ENCODE measurements around the gene SF3B3. TPM values are rescaled to one million over a fixed set of nuclear protein-coding genes. Genes with fewer than 3 reads are reported as not detected.

The SF3B3 gene
- total RNA-seq, 1 experiment from 2014 or later = 130 TPM

DNA sequence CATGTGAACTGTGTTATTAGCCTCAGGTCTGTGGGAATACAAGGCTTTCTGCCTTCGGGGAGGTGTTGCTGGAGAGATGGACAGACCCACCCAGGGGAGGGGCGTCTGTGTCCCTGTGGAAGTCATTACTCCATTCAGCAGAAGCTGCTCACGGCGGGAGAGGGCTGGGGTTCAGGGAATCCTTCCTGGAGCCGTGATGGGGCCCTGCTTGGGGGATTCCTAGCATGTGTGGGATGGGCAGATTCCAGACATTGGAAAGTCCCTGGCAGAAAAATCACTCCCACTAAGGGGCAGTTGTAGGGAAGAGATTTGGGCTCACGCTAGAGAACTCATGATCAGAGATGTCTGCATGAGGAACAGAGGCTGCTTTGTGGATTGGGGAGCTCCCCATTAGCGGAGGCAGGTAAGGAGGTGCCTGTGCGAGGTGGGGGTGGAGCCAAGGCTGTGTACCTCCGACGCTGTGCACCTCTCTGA lies 66.4 kb downstream of the SF3B3 start:
- DNase-seq (ENCODE audit: low read depth) = peak; percentile 63

DNA sequence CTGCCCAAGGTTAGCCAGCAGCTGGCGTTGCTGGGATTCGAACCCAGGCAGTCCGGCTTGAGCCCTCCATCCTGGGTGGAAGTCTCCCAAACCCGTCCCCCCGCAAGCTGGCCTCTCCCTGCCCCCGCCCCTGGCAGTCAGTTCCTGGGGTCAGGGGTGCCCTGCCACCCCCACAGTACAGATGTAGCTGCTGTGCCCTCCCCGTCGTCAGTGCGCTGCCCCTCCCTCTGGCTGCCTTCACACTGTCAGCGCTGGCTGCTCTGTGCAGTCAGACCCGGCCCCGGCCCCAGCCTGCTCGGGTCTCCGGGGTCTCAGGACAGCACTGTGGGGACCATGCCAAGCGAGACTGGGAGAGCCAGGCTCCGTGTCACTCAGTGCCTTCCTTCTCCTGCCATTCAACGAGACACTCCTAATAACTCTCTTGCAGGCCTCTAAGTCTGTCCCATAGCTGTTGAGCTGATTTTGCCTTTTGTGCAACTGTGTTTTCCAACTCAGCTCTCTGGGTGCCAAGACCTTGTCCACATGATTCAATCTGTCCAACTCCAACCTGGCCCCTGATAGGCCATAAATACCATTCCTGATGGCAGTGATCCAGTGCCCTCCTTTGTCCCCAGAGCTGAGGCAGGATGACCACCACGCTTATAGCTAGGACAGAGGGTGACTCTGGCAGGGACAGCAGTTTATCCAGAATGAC lies 67.3 kb downstream of the SF3B3 start:
- DNase-seq (ENCODE audit: low read depth) = no peak

DNA sequence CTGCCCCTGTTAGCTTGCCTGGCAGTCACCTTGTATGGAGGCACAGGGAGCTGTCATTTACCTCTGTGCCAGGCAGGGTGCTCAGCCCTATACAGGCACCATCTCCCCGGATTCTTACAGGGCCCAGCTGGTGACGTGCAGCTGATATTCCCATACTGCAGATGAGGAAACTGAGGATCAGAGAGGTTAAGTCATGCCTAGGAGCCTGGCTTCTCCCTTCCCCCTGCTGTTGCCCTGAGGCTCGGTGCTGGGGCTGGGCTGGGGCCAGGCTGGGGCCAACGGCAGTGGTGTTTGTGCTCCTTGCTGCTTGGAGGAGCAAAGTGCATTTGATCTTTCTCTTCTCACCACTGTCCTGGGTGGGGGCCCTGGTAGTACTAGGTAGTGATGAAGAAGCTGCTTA lies 68.0 kb downstream of the SF3B3 start:
- no peak for DNase-seq (ENCODE audit: low read depth)

DNA sequence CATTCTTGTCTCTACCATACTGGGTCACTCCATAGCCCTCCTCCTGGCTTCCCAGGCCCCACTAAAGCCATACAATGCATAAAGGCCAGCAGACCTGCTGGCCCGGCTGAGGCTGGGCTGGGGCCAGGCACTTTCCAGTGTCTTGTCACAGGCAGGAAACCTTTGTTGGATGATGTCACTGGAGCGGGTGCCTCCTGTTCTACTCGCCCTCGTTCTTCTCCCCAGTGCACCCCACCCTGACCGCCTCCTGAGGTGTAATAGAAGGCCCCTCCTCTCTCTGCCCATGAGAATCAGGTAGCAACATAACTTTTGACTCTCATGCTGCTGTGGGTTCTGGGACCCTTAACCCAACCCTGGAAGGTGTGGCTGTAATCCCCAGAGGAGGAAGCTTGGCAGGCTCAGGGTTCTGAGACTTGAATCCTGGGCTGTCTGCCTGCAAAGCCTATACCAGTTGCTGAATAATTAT lies 68.5 kb downstream of the SF3B3 start:
- peak; percentile 17 for DNase-seq (ENCODE audit: low read depth)

DNA sequence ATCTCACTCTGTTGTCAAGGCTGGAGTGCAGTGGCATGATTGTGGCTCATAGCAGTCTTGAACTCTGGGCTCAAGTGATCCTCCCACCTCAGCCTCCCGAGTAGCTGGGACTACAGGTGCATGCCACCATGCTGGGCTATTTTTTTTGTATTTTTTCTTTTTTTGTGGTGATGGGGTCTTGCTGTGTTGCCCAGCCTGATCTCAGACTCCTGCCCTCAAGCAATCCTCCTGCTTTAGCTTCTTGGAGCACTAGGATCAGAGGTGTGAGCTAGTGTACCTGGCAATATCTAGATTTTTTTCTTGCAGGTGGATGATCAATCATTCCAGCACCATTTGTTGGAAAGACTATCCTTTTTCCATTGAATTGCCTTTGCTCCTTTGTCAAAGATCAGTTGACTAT lies 69.9 kb downstream of the SF3B3 start:
- no peak for DNase-seq (ENCODE audit: low read depth)

DNA sequence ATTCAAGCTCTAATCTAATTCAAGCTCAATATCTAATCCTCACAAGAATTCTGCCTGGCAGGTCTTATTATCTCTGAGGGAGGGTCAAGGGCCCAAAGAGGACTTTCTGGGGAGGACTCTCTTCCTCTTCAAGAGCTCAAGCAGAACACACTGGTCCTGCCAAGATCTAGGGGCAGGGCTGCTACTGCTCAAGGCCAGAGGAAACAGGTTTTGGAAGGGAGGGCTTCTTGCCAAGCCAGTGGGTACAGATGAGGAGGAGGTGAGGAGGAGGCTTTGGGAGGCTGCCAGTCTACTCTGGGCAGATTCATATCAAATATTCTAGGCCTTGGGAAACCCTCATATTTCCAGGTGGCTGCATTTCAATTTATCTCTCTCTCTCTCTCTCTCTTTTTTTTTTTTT lies 71.0 kb downstream of the SF3B3 start:
- no peak for DNase-seq (ENCODE audit: low read depth)

DNA sequence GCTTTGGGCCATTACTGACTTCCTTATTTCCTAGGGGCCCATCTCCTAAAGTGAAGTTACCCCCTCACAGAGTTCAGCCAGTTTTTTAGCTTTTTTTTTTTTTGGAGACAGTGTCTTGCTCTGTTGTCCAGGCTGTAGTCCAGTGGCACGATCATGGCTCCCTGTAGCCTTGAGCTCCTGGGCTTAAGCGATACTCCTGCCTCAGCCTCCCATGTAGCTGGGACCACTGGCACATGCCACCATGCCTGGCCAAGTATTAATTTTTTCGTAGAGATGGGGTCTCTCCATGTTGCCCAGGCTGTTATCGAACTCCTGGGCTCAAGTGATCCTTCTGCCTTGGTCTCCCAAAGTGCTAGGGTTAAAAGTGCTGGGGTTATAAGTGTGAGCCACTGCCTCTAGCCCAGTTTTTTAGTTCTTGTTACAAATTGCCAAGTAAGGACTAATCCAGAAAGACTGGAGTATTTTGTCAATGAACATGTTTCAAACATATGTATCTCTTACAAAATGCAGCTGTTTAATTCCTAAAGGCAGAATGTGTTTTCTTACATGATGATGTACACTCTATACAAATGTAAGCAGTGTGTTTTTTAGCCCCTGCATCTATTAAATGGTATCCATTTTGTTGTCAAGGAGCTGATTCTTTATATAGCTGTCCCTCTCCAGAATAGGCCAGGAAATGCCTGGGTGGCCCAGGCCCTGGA lies 73.7 kb downstream of the SF3B3 start:
- DNase-seq (ENCODE audit: low read depth) = no peak

DNA sequence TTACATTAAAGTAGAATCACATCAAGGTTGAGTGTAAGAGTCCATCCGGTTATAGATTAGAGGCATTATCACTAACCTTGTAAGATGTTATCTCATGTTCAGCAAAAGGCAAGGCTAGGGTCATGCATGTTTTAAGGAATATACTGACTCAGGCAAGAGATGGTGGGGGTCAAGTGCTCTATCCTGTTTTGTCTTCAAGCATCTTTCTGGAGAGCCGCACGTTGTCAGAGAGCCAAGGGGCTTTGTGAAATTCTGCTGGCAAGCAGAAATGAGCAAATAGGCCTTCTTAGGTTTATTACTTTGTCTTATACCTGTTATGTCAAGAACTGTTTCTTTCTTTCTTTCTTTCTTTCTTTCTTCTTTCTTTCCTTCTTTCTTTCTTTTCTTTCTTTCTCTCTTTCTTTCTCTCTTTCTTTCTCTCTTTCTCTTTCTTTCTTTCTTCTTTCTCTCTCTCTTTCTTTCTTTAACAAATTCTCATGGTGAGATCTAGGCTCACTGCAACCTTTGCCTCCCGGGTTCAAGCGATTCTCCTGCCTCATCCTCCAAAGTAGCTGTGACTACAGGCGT lies 75.4 kb downstream of the SF3B3 start:
- no peak for DNase-seq (ENCODE audit: low read depth)

DNA sequence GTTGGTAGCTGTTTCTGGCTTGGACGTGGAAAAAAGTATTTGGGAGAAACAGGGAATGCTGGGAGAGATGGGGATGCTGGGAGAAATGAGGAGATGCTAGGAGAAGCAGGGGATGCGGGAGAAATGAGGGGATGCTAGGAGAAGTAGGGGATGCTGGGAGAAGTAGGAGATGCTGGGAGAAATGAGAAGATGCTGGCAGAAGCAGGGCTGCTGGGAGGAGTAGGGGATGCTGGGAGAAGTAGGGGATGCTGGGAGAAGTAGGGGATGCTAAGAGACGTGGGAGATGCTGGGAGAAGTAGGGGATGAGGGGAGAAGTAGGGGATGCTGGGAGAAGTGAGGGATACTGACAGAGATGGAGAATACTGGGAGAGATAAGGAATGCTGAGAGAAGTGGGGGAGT lies 77.1 kb downstream of the SF3B3 start:
- DNase-seq (ENCODE audit: low read depth) = no peak

DNA sequence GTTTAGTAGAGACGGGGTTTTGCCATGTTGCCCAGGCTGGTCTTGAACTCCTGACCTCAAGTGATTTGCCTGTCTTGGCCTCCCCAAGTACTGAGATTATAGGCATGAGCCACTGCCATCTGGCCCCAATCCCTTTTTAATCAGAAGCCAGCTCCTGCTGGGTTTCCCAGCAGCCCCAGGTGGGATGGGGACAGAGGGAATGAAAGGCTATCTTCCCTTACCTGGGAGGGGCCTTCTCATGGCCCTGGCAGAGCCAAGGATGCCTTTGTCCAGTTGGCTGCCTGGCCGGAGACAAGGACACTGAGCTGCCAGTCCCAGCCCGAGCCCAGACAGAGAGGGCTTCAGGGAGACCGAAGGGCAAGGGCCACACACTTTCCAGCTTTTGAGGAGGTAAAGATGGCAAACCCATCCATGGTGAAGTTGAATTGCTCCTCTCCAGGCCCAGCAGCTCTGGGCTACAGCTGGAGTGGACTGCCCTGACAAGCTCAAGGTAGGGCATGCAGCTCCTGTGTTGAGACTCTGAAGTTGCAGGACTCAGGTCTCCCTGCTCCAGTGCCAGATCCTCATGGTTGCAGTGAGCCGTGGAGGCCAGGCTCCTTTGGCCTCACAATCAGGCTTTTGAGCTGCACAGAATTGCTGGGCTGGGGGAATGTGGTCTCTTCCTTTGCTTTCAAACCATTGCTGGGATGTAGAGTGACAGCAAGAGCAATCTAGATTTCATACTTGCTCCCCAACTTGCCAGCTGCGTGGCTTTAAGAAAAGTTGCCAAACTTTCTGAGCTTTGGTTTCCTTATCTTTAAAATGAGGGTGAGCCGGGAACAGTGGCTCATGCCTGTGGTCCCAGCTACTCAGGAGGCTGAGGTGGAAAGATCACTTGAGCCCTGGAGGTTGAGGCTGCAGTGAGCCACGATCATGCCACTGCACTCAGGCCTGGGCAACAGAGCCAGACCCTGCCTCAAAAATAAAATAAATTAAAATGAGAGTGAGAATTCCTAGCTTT lies 78.3 kb downstream of the SF3B3 start:
- DNase-seq (ENCODE audit: low read depth) = no peak

DNA sequence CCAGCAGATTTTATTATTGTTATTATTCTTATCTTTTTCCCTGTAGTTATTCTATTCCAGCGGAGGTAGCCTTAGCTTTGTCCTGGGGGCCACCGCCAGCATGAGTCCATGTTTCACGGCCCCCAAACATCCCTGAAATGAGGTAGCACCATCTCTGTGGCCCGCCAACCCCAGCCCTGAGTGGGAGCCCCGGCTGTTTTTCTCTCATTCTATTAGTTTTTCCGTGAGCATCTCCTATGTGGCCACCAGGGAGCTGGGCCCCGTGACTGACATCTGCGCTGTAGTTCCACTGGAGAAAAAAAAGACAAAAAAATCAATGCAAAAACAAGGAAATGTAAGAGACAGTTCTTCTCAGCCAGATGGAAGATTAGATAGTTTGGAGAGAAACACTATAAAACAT lies 79.2 kb downstream of the SF3B3 start:
- no peak for DNase-seq (ENCODE audit: low read depth)

DNA sequence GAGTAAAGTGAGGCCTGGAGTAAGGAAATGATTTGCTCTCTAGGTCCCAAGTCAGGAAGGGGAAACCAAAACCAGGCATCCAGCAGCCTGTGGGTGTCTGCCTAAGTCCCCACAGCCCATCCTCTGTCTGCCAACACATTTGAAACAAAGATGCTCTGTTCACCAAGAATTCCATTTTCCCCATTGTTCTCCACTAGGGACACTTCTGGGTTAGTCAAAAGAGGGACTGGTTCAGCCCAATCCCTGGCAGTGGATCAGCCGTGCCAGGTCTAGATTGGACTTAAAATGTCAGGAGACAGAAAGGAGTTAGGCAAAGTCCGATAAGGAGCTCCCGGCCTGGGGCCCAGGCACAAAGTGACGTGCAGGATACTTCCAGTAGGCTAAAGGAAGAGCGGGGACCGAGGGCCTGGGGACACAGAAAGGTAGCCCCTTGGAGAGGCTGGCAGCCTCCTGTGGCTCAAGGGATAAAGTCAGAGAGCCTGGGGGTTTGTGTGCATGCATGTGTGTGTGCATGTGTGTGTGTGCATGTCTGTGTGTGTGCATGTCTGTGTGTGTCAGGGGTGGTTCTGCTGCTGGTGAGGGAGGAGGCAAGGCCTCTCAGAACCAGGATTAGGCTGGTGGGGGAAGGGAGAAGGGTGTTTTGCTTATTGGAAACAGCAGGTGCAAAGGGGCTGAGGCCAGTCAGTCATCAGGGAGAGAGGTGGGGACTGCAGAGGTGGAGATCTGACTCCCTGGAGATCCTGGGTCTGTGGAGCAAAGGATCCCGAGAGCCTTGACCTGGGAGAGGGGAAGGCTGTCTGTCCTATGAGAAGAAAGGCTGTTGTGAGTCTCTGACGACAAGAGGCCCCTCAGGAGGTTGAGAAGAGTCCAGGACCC lies 81.0 kb downstream of the SF3B3 start:
- DNase-seq (ENCODE audit: low read depth) = no peak

DNA sequence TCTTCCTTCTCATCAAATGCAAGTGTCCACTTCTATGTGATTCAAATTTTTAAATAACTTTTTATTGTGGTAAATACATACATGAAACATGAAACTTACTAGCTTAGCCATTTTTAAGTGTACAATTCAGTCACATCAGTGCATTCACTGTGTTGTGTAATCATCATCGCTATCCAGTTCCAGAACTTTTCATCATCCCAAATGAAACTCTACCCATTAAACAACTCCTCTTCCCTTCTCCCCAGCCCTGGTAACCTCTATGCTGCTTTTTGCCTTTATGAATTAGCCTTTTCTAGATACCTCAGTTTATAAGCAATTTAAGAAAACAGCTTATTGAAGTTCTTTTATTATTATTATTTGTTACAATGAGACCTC lies 81.7 kb downstream of the SF3B3 start:
- DNase-seq (ENCODE audit: low read depth) = no peak

DNA sequence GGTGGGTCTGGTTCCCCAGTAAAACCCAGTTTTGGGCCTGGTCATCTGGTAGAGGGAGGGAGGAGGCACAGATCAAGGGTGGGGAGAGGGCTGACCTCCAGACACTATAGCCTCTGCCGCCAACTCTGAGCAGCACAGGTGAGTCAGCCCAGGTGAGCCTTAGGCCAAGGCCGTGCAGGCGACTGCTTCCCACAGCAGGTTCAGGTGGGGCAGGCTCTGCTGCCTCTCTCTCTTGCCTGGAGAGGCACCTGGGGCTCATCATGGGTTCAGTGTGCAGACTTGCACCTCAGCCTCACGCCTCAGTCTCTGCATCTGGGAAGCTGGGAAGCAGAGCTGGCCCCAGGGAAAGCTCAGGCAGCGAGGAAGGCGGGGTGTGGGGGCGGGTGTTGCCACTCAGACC lies 84.9 kb downstream of the SF3B3 start:
- no peak for DNase-seq (ENCODE audit: low read depth)

DNA sequence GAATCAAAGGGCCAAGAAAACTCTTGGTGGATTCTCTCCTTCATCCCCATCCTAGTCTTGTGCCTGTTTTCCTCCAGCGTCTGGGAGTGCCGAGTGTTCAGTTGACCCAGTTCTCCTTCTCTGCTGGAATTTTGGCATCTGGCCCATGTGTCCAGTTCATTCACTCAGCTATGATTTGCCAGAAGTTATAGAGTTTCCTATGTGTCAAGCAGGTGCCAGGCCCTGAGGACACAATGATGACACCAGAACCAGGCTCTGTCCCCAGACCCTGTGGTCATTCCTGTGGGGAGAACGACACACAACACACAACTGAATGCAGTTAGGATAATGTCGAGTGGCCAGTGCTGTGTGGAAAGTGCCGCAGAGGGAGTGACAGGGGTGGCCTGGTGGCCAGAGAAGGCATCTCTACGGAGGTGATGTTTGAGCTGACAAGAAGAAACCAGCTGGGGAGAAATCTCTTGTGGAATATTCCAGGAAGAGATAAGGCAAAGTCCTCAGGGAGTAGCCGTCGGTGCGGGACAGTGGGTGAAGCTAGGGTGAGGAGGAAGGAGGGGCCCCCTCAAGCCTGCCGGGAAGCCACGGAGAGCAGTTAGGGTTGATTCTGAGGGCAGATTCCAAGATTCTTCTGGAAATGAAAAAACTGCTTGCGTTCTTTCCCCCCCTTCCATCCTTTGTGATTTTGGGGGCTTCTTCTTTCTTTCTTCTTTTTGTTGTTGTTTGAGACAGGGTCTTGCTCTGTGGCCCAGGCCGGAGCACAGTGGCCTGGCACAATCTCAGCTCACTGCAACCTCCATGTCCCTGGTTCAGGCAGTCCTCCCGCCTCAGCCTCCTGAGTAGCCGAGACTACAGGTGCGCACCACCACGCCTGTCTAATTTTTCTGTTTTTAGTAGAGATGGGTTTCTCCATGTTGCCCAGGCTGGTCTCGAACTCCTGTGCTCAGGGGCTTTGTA lies 86.9 kb downstream of the SF3B3 start:
- DNase-seq (ENCODE audit: low read depth) = no peak

DNA sequence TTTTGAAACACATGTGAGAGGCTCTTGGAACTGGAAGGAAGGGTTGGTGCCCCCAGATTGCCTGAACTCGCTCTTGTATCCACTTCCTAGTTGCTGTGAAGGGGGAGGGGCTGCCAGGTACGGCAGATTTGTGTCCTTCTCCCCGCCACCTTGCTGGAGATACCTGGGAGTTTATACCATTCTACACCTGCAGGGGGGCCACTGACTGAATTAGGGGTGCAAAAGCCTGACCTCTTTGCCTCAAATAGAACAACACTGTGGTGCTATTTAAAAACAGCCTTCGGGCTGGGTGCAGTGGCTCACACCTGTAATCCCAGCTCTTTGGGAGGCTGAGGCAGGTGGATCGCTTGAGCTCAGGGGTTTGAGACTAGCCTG lies 87.6 kb downstream of the SF3B3 start:
- DNase-seq (ENCODE audit: low read depth) = no peak

DNA sequence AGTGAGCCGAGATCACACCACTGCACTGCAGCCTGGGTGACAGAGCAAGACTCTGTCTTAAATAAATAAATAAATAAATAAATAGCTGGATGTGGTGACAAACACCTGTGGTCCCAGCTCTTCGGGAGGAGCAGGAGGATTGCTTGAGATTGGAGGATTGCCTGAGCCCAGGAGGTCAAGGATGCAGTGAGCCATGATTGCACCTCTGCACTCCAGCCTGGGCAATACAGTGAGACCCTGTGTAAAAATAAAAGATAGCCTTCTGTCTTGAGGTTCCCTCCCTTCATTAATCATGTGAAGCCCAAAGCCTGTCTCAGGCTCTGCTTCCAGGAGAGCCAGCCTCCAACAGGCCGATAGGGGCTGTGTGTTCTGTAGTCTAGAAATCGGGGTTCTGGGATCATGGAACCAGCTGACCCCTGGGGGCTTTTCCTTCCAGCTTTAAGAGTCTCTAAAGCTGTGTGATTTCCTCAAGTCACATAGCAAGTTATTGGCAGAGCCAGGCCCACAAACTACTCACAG lies 88.2 kb downstream of the SF3B3 start:
- no peak for DNase-seq (ENCODE audit: low read depth)

DNA sequence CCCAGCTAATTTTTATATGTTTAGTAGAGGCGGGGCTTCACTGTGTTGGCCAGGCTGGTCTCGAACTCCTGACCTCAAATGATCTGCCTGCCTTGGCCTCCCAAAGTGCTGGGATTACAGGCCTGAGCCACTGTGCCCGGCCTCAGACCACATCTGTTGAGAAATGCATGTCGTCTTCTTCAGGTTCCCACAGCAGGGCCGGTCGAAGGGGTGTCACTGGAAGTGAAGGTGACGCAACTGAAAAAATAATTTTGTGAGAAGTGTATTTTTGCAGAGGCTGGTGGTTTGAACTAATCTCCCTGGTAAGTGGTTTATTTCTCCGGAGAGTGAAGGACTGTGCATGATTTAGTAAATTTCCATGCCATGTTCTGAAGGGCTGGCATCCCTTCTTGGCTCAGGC lies 89.3 kb downstream of the SF3B3 start:
- DNase-seq (ENCODE audit: low read depth) = no peak

DNA sequence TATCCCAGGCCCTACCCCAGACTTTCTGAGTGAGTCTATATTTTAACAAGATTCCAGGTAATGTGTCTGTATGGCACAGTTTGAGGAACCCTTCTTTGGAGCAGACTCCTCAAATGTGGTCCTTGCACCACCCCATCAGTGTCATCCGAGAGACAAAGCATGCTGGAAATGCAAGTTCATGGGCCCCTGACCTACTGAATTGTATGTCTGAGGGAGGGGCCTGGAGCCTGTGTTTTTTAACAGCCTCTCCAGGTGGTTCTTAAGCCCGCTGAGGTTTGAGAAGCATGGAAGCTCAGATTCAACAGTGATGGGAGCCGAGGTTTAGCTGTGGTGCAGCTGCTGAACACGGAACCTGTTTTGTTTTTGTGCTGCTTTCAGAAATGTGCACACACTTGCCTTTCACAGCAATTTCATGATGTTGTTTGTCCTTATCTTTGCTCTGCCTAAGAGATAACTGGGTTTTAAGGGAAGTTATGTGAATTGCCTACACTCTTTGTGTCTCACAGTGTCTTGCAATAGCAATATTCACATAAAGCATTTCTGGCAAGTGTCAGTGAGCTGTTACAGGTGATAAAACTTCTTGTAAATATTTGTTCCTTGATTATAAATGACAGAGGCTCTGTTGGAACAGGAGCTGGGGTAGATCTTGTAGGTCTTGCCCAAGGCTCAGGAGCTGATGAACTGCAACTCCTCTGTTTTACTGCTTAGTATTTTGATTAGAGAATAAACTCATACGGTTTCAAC lies 90.8 kb downstream of the SF3B3 start:
- DNase-seq (ENCODE audit: low read depth) = no peak
